GM10847 (cell line): ENCODE measurements around the gene GFM1.

Experiments used
- POLR2A ChIP-seq: IDR thresholded peaks from 2 replicates; pipeline ENCODE4 v1.6.1; 2011; ENCODE audit not compliant: insufficient read length; ENCODE audit errors: extremely low read depth

GFM1 gene

GRCh38 chr3:158663246-158663645 lies 18.9 kb downstream of the GFM1 start:
- TF ChIP-seq POLR2A, result no peak

DNA sequence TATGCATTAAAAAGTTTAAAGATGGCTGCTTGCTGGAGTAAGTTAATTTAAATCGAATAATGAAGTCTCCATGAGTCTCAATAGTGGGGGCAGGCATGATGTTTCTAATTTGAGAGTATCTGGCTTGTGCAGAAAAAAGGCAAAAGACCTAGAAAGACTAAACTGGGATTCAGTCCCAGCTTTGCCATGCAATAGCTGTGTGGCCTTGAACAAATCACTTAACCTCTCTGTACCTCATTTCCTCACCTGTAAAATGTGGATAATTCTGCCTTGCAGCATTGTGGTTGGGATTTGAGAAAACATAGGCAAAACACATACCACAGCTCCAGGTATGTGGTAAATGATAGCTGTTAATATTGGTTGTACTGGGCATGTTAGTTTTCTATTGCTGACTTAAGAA lies 19.5 kb downstream of the GFM1 start:
- TF ChIP-seq POLR2A, result no peak

DNA sequence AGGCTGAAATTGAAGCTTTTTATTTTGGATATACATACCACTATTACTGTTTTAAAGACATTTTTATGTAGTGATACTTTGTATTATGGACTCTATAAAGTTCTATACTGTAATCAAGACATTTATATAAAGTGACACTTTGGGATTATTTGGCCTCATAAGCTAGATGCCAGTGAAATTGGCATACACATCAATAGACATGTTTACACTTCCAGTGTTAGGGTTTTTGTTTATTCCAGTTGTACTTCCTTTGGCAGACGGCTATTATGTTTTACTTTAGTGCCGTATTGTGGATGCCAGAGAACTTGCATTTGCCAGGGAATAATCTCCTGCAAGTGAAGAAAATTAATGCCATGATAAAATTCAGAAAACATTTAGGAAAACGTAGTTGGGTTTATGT lies 22.1 kb downstream of the GFM1 start:
- no peak for TF ChIP-seq POLR2A

GRCh38 chr3:158668506-158668905 lies 24.2 kb downstream of the GFM1 start:
- no peak for TF ChIP-seq POLR2A

GRCh38 chr3:158671821-158672214 lies 27.5 kb downstream of the GFM1 start:
- TF ChIP-seq POLR2A, result no peak

DNA sequence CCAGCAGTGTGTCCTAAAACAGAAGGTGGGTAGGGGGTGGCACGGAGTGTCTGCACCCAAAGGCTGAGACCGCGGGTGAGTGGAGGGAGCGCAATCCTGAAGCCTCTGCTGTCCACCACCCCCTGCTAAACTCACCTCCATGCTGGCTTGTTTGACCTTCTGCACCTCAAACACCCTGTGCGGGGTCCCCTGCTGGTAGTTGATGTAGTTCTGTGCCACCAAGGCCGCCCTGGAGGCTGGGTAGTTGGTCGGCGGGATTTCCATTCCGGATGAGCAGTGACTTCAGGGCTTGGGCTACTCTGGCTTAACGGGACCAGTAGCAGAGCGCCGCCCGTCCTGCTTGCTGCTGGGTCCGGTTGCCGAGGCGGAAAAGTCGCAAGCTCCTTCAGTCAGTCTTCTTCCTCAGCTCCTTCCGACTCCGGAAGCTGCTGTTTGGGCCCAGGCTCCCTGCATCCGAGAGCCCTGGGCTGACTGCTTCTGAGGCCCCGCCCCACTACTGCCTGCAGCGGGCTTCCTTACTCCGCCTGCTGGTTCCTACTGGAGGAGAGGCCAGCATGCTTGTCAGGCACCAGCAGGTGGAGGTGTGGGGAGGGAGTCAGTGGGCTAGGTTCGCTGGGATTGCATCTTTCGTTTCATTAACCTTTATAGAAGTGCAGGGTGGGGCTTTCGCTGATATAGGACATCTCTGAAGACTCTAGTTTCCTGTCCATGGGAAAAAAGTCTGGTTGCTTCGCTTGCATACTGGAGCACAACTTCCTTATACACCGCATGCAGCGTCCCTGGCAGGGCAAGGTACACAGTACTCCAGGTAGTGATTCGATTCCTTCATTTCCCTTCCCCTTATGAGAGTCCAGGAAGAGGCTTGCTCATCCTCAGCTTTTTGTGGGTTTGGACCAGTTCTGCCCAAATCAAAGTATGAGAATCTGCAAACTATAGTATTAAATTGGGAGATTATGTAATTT lies 28.2 kb downstream of the GFM1 start, which contains the start of gene LXN:
Gene LXN (minus strand): TSS at position 434 of the 962 bp plus-strand sequence. CDS start 170 bp downstream, at position 264.
- peak; percentile 64 for TF ChIP-seq POLR2A

DNA sequence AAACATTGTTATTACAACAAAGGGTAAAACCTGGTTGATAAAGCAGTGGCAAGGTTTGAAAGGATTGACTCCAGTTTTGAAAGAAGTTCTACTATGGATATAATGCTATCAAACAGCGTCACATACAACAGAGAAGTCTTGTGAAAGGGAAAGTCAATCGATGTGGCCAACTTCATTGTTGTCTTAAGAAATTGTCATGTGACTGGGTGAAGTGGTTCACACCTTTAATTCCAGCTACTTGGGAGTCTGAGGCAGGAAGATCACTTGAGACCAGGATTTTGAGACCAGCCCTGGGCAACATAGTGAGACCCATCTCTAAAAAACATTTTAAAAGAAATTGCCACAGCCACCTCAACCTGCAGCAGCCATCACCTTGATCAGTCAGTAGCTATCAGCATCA lies 34.4 kb downstream of the GFM1 start:
- no peak for TF ChIP-seq POLR2A

GRCh38 chr3:158679547-158680000 lies 35.2 kb downstream of the GFM1 start:
- no peak for TF ChIP-seq POLR2A

DNA sequence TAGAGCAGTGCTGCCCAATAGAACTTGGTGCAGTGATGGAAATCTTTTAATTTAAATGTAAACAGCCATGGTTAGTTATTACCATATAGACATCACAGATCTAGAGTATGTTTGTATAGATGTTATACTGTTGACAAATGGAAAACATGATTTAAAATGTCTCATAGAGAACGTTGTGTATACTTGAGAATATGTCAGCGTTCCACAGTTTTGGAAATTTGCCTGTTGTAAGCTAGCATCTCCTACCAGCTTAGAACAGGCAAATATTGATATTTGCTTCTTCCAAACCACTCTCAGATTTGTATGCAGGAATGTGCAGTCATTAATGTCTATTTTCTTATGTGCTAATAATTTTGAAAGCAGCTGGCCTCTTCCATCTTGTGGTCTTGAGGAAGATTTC lies 36.5 kb downstream of the GFM1 start:
- no peak for TF ChIP-seq POLR2A

- no peak for TF ChIP-seq POLR2A
These were observed 39.1 kb downstream of the GFM1 start for GRCh38 chr3:158683230-158683962.

DNA sequence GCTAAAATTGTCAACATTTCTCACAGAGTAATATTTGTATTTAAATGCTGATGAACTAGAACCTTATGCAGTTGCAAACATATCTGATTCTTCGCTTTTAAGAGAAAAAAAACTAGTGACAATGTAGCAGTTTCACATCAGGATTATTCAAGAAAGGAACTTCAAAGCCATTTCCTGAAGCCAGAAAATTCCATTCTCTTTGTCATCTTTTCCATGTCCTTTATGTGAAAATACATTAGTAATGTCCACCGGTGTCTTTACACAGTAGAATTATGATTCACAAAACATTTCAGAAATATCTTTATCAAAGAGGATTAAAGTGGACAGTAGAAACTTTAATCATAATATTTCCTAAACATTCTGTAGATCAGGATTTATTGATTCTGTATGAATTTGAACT lies 40.8 kb downstream of the GFM1 start:
- TF ChIP-seq POLR2A, result no peak

GRCh38 chr3:158696618-158697017 lies 52.3 kb downstream of the GFM1 start:
- no peak for TF ChIP-seq POLR2A

DNA sequence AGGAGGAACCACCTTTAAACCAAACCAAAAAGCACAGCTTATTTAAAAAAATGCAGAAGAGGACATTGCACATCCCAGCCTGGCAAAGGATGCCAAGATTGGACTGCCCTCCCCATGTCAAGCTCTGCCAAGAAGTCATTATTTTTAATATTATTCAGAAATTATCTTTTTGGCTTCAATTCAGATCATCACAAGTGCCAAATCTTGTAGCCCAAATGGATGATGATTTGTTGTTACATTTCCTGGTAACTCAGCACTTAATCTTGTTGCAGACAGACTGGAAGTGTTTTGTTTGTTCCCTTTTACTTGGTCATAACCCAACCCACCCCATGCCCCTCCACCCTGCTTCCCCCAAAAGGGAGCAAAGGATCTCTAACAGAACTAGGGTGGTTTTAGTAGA lies 56.2 kb downstream of the GFM1 start:
- no peak for TF ChIP-seq POLR2A

DNA sequence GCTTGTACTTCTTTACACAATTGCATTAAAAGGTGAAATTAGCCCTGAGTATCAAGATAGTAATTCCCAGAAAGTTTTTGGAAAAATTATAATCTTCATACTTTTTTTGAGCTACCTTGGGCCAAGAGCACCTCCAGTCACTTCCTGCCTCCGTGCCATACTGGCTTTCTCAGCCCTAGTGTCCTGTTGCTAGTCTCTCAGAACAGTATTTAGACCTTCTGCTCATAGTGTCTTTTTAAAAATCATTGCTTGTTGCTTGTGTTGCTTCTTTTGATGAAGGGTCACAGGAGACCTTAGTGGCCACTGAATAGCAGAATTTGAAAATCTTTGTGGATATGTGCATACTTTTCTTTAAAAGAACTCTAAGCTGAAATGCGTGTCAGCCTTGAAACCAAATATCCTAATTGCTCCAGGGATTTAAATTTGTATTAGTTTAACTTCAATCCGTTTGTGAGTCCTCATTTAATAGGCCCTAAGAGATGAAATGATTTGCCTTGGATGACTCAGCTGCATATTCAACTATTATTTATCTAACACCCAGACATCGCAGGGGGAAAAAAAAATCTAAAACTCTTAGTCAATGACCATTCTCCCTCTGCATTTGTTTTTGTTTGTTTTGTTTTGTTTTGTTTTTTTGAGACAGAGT lies 57.2 kb downstream of the GFM1 start:
- no peak for TF ChIP-seq POLR2A

GRCh38 chr3:158702815-158703481 lies 58.6 kb downstream of the GFM1 start:
- no peak for TF ChIP-seq POLR2A

DNA sequence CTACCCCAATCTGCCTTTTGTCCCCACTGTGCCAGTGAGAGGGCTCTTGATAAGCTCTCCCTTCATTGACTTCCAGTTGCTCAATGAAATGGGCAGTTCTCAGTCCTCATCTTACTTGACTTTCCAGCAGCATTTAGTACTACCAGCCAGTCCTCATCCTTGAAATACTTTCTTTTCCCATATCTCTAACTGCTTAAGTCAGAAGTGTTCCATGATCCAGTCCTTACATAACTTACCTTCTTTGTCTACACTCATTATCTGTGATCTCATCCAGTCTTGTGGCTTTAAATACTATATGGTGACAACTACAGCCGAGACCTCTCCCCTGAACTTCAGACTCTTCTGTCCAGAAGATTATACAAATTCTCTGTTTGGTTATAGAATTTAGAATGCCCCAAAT lies 59.2 kb downstream of the GFM1 start:
- TF ChIP-seq POLR2A, result no peak

DNA sequence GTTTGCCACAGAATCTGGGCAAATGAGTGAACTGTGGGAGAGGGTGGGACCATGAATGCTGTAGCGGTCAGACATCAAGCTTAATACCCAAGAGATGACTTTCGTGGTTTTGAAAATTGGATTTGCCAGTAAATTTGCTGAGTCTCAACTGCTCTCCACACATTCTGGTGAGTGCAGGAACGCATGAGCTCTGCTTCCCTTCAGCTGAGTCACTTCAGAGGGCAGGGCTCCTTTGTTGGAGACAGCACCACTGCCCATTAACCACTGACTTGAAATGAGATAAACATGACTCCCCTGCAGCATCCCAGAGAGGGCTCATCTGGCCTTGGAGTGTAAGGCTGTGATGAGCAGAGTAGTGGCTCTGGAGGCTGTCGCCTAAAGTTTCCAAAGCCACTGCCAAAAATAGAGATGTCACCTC lies 65.3 kb downstream of the GFM1 start:
- TF ChIP-seq POLR2A, result no peak
